GM19193 (cell line): ENCODE measurements around the gene PHF10.

Source experiments
- POLR2A ChIP-seq: IDR thresholded peaks from 4 replicates; pipeline ENCODE4 v1.6.1; 2011; ENCODE audit not compliant: insufficient read depth, insufficient read length; ENCODE audit errors: extremely low read depth

PHF10 gene

GRCh38 chr6:169665289-169665688 lies 59.0 kb downstream of the PHF10 start:
- TF ChIP-seq POLR2A, result no peak

- TF ChIP-seq POLR2A, result no peak
Observed at GRCh38 chr6:169664227-169664626, 60.1 kb downstream of the PHF10 start.

GRCh38 chr6:169663468-169663867 lies 60.8 kb downstream of the PHF10 start:
- TF ChIP-seq POLR2A, result no peak

- TF ChIP-seq POLR2A, result no peak
Observed at GRCh38 chr6:169661391-169661756, 62.9 kb downstream of the PHF10 start.

GRCh38 chr6:169660751-169661390 lies 63.4 kb downstream of the PHF10 start:
- TF ChIP-seq POLR2A, result no peak

GRCh38 chr6:169659820-169660610 lies 64.3 kb downstream of the PHF10 start:
- TF ChIP-seq POLR2A, result no peak

- TF ChIP-seq POLR2A, result no peak
Observed at GRCh38 chr6:169657284-169657610, 67.1 kb downstream of the PHF10 start.

- no peak for TF ChIP-seq POLR2A
Observed at GRCh38 chr6:169656546-169657283, 67.6 kb downstream of the PHF10 start.

GRCh38 chr6:169654598-169655391 lies 69.5 kb downstream of the PHF10 start:
- TF ChIP-seq POLR2A, result no peak
